Cerebellar nuclear complex (tissue), 1 donor: Measurements from ENCODE around the gene PDZD2.

ENCODE experiments used
- DNase-seq, 2 experiments: peaks; one replicate each; lab custom pipeline; 2025; lab: John Stamatoyannopoulos, UW

Gene PDZD2

DNA sequence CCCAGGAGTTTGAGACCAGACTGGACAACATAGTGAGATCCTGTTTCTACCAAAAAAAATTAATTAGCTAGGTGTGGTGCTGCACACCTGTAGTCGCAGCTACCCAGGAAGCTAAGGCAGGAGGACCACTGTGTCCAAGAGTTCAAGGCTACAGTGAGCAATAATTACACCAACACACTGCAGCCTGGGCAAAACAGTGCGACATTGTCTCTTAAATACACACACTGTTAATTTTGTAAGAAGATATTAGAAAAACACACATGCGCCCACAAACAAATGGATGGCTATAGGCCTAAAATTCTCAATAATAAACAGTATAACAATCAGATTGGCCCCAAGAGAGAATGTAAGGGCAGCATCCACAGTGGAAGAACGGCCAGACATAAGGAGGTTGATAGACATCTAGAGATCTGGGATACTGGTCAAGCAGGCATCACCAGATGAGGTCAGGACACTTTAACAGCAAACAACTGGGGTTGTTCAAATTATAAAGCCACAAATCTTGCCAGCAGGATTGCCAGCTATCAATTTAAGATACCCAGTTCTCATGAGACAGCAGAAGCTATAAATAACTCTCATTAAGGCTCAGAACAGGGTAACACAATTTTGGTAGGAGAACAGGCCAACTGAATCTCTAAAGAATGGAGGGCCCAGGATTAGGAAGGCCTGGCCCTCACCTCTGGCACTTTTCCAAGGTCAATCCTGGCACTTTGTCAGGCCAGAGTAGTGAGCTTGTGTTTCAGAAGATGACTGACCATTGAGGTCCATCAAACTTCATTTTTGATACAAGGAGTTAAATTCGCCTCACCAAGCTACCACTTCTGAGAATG, 505.7 kb downstream of the PDZD2 start:
- DNase-seq, result no peak

DNA sequence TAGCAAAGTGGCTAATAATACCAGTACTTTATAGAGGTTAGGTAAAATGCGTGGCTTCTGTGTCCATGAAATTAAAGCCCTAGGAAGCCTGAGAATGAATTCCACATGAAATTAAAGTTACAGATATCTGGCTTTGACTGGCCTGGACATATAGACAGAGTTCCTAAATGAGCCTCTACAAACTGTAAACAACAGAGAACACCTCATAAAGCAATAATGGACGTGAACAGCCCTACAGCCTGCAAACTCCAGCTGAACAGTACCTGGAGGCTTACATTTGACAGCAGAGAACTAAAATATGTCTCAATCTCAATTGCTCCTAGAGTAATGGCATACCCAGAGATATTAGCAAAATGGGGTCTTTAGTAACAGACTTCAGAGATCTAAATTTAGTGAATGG, 506.4 kb downstream of the PDZD2 start:
- DNase-seq, result no peak

DNA sequence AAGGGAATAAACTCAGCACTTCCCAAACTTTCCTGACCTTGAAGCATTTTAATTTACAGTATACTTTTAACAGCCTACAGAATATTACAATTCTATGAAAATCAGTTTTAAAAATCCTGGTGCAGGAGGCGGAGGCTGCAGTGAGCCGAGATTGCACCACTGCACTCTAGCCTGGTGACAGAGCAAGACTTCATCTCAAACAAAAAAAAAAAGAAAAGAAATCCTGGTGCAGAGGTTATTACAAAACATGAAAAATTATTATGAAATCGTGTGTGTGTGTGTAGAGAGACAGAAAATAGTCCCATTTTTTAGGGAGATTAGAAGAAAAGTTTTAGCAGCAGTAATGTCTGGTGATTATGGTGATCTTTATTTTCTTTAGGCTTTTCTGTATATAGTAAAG, 508.3 kb downstream of the PDZD2 start:
- DNase-seq, result no peak

DNA sequence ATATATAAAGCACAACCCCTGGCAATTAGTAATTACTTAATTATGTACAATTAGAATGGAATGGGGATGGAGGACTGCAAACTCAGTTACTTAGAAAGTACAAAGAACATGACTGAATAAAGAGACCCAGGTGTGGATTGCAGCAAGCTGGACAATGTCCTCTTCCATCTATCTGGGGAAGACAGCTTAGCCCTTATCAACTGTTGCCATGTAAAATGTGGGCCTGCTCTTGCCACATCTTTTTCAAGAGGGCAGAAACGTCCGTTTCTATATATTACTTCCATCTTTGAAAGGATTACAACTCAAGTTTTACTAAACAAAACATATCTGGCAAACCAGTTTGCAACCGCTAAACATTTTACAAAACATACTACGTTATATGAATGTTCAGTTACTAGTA, 509.0 kb downstream of the PDZD2 start:
- DNase-seq, result no peak

DNA sequence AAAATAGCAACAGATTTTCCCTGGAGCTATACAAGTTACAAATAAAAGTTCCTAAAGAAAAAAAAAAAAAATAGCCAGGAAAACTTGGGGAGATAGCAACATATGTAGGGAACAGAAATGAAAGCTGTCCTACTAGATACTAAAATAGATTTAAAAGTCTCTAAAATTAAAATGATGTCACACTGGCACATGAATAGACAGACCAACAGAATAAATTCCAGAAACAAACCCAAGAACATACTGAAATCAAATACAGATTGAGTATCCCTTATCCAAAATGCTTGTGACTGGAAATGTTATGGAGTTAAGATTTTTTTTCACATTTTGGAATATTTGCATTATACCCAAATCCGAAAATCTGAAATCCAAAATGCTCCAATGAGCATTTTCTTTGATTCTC, 511.4 kb downstream of the PDZD2 start:
- no peak for DNase-seq

DNA sequence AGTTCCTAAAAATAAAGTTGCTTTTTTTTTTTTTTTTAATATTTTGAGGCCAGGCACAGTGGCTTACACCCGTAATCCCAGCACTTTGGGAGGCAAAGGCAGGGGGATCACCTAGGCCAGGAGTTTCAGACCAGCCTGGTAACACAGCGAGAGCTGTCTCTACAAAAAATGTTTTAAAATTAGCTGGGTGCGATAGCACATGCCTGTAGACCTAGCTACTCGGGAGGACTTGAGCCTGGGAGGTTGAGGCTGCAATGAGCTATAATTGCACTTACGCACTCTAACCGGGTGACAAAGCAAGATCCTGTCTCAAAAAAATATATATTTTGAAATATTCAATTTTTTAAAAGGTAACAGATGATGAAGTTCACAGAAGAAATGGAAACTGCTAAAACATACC, 512.3 kb downstream of the PDZD2 start:
- no peak for DNase-seq

DNA sequence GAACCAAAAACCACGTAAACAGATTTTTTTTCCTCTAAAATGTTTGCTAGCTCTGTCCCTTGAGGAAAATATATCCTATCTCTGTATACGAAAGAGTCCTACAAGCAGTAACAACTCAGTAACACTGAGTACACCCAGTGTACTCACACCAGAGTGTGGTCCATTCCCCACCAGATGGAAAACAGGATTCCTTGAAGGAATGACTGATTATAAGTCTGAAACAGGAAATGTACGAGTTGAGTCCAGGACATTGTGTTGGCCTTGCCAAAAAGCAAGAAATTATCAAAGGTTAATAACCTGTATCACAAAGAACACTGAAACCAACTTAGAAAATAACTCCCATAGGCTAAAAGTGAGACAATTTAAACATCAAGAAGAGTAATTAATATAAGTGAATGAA, 514.8 kb downstream of the PDZD2 start:
- DNase-seq, result no peak

DNA sequence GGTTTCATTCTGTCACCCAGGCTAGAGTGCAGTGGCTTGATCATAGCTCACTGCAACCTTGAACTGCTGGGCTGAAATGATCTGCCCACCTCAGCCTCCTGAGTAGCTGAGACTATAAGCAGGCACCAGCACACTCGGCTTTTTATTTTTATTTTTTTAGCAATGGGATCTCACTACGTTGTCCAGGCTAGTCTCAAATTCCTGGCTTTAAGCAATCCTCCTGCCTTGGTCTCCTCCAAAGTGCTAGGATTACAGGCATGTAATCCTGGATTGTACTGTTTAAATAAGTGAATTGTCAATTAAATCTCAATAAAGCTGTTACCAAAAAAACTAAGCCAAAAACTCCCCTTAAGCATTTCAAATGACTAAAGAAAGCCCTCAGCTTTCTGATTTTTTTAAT, 516.3 kb downstream of the PDZD2 start:
- DNase-seq, result no peak

DNA sequence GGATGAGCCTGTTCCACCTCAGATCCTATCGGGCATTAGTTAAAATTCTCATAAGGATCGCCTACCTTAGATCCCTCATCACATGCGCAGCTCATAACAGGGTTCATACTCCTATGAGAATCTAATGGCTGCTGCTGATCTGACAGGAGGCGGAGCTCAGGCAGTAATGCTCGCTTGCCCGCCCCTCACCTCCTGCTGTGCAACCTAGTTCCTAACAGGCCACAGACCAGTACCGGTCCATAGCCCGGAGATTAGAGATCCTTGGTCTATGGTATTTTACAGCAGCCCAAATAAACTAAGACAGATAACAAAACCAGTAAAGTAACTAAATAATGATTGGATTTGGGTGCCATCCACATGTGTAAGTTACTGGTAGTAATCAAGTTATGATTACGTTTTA, 517.7 kb downstream of the PDZD2 start:
- DNase-seq, result no peak

DNA sequence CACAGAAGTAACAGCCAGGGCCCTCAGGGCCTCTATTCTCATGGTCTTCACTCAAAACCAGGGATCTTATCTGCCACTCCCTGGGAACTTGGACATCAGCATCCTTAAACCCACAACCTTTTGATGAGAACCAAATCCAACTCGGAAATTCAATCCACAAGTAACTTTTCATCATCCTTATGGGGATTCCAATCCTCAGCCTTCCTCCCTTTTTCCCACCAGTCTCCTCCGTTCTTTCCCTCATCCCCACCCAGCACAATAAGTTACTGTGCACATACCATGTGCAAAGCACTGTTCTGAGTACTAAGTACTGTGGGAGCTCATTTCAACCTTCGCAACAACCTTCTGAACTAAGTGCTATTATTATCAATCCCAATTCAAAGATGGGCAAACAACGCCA, 518.1 kb downstream of the PDZD2 start:
- DNase-seq, result no peak

DNA sequence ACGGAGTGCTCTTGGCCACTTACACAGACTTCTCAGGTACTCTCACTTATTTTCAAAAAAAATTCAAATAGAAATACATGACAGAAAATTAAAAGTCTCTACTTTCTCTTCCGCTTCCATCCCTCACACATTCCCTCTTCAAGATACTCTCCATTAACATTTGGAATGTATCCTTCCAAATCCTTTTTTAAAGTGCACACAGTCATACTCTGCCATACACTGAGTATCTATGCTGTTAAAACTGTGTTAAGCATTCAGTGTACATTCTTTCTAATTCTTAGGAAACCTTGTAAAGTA, 519.7 kb downstream of the PDZD2 start:
- DNase-seq, result no peak

DNA sequence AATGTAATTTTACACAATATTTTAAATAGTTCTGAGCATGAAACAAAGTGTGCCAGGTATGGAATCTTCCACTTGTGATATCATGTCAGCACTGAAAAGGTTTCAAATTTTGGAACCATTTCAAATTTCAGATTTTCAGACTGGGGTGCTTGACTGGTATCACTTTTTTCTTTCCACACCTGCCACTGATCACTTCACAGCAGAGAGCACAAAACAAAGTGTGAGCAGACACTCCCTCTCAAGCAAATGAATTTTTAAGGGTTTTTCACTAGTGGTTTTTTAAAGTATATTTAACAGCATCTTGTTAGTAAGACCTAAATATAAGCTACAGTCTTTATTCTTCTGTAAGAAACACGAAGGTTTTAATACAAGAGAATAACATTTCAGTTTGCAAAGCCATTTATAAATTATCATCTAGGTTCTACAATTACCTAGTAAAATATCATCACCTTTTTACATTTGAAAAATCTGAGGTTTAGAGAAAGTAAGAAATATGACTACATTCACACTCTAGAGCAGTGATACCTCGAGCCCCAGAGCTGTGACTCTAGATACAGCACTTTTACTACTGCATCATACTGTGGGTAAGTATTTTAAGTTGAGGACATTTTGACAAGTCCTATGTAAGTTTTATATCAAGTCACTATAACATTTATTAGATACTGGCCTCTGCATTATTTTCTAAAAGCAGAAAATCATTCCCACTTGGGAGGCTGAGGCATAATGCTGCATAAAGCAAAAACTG, 520.6 kb downstream of the PDZD2 start:
- no peak for DNase-seq

DNA sequence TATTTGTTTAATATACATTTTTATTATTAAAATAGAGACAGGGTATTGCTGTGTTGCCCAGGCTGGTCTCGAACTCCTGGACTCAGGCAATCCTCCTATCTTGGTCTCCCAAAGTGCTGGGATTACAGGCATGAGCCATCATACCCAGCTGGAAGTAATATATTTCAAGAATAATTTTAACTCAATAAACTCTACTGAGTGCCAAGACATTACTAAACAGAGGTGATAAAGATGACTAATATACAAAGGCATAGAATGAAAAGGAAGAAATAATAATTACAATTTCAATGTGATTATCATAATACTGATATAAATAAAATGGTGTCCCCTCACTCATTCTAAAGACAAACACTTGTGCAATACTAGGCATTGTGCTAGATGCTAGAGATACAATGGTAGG, 521.3 kb downstream of the PDZD2 start:
- DNase-seq, result no peak
